HL-60 (cell line): ENCODE measurements around the gene TPM3.

Source experiments
- DNase-seq, 2 experiments: peaks; one replicate each; pipeline ENCODE4 v3.0.0-alpha.2; 2010 to 2020; ENCODE audit warnings: low read depth in 1 of 2, low spot score in 1 of 2
- H3K27ac ChIP-seq: fragments of 250-450 bp; sonication (Bioruptor Pico); replicated peaks from 2 replicates; pipeline ENCODE4 v1.5.1; 2020; ENCODE audit warnings: mild to moderate bottlenecking, moderate library complexity
- H3K27me3 ChIP-seq: fragments of 250-450 bp; sonication (Bioruptor Pico); 2 replicates; pipeline ENCODE4 v1.5.1; 2021; ENCODE audit warnings: mild to moderate bottlenecking, moderate library complexity; ENCODE audit not compliant: insufficient read depth, poor library complexity, severe bottlenecking
- H3K4me3 ChIP-seq: replicated peaks from 2 replicates; pipeline ENCODE4 v1.5.1; 2011; ENCODE audit warnings: mild to moderate bottlenecking, control low read depth, low read length; ENCODE audit not compliant: insufficient read depth
- GABPA ChIP-seq: IDR thresholded peaks from 2 replicates; pipeline ENCODE4 v1.6.1; 2012; ENCODE audit warnings: low read depth
- POLR2AphosphoS5 ChIP-seq: IDR thresholded peaks from 2 replicates; pipeline ENCODE4 v1.6.1; 2012; ENCODE audit warnings: low read depth
- SPI1 ChIP-seq: IDR thresholded peaks from 2 replicates; pipeline ENCODE4 v1.6.1; 2012; ENCODE audit warnings: low read depth, mild to moderate bottlenecking, borderline replicate concordance
- TF ChIP-seq, protein P1 (sequence below): IDR thresholded peaks from one replicate; pipeline ENCODE4 v1.5.1; 2011; ENCODE audit warnings: low read length, control low read depth, inconsistent platforms; ENCODE audit not compliant: insufficient read depth
- TF ChIP-seq, protein P2 (sequence below): IDR thresholded peaks from 2 replicates; pipeline ENCODE4 v1.6.1; 2012; ENCODE audit warnings: low read depth; ENCODE audit not compliant: insufficient replicate concordance

Gene TPM3

DNA sequence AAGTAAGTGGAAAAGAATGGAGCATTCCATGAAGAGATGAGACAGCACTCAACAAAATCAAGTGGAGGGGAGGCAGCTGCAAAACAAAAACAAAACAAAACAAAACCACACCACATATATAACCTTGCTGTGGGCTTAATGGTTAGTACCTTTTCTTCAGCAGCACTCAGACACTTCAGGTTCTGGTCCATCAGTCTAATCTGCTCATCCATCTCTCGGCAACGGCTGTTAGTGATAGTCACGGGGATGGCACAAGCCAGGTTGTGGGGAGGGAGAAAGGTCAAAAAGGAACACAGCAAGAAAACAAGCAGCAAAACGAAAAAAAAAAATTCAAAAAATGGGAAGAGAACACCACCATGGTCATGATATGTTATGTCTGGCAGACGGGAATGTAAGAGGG is 20.0 kb downstream of the TPM3 start:
- H3K27ac ChIP-seq, result no peak overlapping the region
- TF ChIP-seq POLR2AphosphoS5 (no peak), SPI1 (no peak), GABPA (no peak)
- TF ChIP-seq, protein P1, sequence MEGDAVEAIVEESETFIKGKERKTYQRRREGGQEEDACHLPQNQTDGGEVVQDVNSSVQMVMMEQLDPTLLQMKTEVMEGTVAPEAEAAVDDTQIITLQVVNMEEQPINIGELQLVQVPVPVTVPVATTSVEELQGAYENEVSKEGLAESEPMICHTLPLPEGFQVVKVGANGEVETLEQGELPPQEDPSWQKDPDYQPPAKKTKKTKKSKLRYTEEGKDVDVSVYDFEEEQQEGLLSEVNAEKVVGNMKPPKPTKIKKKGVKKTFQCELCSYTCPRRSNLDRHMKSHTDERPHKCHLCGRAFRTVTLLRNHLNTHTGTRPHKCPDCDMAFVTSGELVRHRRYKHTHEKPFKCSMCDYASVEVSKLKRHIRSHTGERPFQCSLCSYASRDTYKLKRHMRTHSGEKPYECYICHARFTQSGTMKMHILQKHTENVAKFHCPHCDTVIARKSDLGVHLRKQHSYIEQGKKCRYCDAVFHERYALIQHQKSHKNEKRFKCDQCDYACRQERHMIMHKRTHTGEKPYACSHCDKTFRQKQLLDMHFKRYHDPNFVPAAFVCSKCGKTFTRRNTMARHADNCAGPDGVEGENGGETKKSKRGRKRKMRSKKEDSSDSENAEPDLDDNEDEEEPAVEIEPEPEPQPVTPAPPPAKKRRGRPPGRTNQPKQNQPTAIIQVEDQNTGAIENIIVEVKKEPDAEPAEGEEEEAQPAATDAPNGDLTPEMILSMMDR, result no peak
- TF ChIP-seq, protein P2, sequence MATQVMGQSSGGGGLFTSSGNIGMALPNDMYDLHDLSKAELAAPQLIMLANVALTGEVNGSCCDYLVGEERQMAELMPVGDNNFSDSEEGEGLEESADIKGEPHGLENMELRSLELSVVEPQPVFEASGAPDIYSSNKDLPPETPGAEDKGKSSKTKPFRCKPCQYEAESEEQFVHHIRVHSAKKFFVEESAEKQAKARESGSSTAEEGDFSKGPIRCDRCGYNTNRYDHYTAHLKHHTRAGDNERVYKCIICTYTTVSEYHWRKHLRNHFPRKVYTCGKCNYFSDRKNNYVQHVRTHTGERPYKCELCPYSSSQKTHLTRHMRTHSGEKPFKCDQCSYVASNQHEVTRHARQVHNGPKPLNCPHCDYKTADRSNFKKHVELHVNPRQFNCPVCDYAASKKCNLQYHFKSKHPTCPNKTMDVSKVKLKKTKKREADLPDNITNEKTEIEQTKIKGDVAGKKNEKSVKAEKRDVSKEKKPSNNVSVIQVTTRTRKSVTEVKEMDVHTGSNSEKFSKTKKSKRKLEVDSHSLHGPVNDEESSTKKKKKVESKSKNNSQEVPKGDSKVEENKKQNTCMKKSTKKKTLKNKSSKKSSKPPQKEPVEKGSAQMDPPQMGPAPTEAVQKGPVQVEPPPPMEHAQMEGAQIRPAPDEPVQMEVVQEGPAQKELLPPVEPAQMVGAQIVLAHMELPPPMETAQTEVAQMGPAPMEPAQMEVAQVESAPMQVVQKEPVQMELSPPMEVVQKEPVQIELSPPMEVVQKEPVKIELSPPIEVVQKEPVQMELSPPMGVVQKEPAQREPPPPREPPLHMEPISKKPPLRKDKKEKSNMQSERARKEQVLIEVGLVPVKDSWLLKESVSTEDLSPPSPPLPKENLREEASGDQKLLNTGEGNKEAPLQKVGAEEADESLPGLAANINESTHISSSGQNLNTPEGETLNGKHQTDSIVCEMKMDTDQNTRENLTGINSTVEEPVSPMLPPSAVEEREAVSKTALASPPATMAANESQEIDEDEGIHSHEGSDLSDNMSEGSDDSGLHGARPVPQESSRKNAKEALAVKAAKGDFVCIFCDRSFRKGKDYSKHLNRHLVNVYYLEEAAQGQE, result no peak
- H3K27me3 ChIP-seq, result no peaks in the 10 kb centered on the region
- H3K4me3 ChIP-seq, result no peak overlapping the region
- DNase-seq, result no peak

DNA sequence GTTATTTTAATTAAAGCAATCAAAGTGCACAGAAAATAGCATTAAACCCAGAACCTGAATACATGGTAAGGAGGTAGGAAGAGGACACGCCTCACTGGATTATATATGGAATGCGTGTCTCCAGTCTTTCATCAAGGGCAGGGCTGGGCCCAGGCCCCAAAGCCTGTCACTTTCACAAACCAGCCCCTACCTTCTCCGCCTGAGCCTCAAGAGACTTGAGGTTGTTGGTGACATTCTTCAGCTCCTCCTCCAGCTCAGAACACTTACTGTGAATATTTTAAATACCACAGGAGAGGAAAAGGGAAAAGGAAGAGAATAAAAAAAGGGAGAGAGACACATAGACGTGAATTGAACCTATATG is 20.7 kb downstream of the TPM3 start:
- no peak for DNase-seq
- no peak overlapping the region for H3K4me3 ChIP-seq
- no peak overlapping the region for H3K27ac ChIP-seq
- H3K27me3 ChIP-seq, result no peaks in the 10 kb centered on the region
- TF ChIP-seq POLR2AphosphoS5 (no peak), SPI1 (no peak), GABPA (no peak)
- TF ChIP-seq, protein P1, result no peak
- TF ChIP-seq, protein P2, result no peak

DNA sequence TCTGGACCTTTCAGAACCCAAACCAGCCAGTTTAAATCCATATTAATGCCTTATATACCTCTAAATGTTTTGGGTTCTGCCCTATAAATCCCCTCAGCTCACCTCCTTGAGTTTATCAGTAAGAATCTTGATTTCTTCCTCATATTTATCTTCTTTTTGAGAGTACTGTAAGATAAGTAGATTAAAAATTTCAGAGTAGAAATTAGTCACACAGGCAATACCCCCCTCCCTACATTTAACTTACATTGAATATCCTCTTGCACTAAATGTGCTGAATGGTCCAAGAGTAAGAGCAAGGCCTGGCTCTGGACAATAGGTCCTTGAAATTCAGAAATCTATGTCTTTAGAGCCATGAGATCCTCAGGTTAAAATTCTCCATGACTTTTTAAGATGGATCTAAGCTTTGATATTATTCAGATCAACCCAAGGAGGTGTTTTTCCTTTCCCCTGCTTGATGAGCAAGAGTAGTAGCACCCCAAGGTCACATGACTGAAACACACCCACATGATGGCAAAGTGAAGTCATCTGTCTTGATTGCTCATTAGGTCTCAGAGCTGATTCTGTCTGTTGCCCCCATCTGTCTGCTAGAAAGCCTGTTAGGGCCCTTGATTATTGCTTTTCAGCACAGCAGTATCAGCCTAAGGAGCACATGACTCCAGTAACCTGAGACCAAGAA is 21.2 kb downstream of the TPM3 start:
- H3K27ac ChIP-seq, result no peak overlapping the region
- no peak overlapping the region for H3K4me3 ChIP-seq
- no peaks in the 10 kb centered on the region for H3K27me3 ChIP-seq
- DNase-seq, result no peak
- TF ChIP-seq, protein P1, result no peak
- TF ChIP-seq POLR2AphosphoS5 (no peak), SPI1 (no peak), GABPA (no peak)
- TF ChIP-seq, protein P2, result no peak
